Activated CD4-positive, alpha-beta T cell treated with anti-CD3 and anti-CD28 coated beads for 36 hours (primary cell): ENCODE data around the gene AMOTL2. TPM values are rescaled to one million over a fixed set of nuclear protein-coding genes. Genes with fewer than 3 reads are reported as not detected.

Source experiments
- ATAC-seq: fragments of 200-7000 bp; cut with Tn5 transposase; one replicate; pipeline ENCODE4 v1.10.0; 2021; ENCODE audit warnings: mild to moderate bottlenecking, moderate library complexity
- CTCF ChIA-PET: fragments of 350-600 bp; sonication (Branson Sonifier 250); formaldehyde crosslinking; loops from one replicate; lab custom pipeline; 2021; ENCODE audit warnings: antibody characterized with exemption; lab: Charles Lee
- POLR2A ChIA-PET: fragments of 350-600 bp; sonication (Branson Sonifier 250); formaldehyde crosslinking; loops from one replicate; lab custom pipeline; 2021; ENCODE audit warnings: antibody characterized with exemption, inconsistent platforms; lab: Charles Lee
- DNase-seq: peaks from one replicate; pipeline ENCODE4 v3.0.0-alpha.2; 2020
- H3K27ac Mint-ChIP-seq: one replicate; pipeline ENCODE4 v1.8.0; 2021; ENCODE audit warnings: mixed read lengths
- H3K27me3 Mint-ChIP-seq: one replicate; pipeline ENCODE4 v1.8.0; 2021; ENCODE audit warnings: mixed read lengths
- H3K36me3 Mint-ChIP-seq: one replicate; pipeline ENCODE4 v1.8.0; 2021; ENCODE audit warnings: low read depth, mixed read lengths
- H3K4me1 Mint-ChIP-seq: one replicate; pipeline ENCODE4 v1.8.0; 2021; ENCODE audit warnings: mixed read lengths
- H3K4me3 Mint-ChIP-seq: one replicate; pipeline ENCODE4 v1.8.0; 2021; ENCODE audit warnings: mild to moderate bottlenecking, moderate library complexity, mixed read lengths
- H3K9me3 Mint-ChIP-seq: one replicate; pipeline ENCODE4 v1.8.0; 2021; ENCODE audit warnings: low read depth, mixed read lengths
- intact Hi-C, 2 experiments: fragments of 100-400 bp; cut with DNase I in 1 of 2; cut with micrococcal nuclease in 1 of 2; formaldehyde crosslinking; loops; one replicate each; pipeline versions ENCODE4 v1.14.2 to v1.15.1; 2022 to 2024; cut with DNase I, micrococcal nuclease
- total RNA-seq, 2 experiments: library from RNA; stranded (reverse); gene quantifications; one replicate each; pipeline ENCODE4 v1.2.3, GENCODE V29; 2021

AMOTL2 gene
- total RNA-seq, 2 experiments from 2014 or later = 0.32 to 0.42 TPM

DNA sequence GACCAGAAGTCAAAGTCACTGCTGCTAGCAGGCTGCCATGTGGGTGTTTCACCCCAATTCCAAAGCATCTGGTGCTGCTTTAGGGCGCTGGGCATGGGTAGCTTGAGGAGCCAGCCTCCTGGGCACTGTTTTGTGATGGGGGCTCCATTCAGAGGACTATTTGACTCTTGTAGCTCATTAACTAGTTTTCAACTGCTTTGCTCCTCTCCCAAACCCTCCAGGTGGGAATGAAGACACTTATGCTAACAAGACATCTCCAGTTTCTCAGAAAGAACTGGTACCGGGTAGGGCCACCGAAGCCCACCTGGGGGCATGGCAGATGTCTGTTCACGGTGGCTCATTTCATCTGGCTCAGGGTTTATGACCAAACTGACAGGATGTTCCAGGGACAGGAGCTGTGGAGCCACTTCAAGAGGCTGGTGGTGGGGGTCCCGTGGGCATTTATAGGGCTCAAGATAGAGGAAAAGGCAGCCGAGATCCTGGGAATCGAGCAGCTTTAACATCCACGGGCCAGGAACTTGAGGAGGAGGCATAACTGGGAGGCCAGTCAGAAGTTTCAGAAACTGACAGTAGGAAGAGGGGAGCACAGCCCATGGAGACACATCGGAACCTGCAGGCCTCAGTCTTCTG, 17.7 kb downstream of the AMOTL2 start:
- no peaks in the 10 kb centered on the region for H3K36me3 Mint-ChIP-seq
- no peaks in the 10 kb centered on the region for H3K9me3 Mint-ChIP-seq
- CTCF ChIA-PET = interaction anchor here (0.7 to 0.9 kb wide), 2 partner anchors 48 to 70 kb away, joined by 3 read pairs; no protein-coding TSS in a partner anchor
- H3K27me3 Mint-ChIP-seq = no peaks in the 10 kb centered on the region
- peaks cover 2% of the 10 kb centered on the region for H3K4me1 Mint-ChIP-seq
- DNase-seq (no peak), ATAC-seq (no peak)
- POLR2A ChIA-PET = no interaction called here
- H3K4me3 Mint-ChIP-seq = no peak overlapping the region
- intact Hi-C loops = no loop called here
- H3K27ac Mint-ChIP-seq = no peak overlapping the region

DNA sequence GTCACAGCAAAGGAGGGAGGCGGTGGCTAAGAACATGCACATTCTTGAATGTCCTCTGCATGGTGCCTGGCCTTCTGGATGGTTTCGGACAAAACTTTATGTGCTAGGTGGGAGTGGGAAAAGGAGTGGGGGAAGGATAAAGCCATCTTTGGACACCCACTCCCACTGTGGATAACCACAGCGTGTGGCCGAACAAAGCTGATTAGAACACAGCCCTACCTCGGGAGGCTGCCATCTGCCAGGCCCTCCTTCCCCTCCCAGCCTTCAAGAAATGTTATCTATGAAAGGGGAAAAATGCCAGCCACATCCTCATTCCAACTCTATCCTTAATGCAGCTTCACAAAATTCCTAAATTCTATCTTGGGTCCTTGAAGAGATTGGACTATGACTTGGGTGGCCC, 18.8 kb downstream of the AMOTL2 start:
- H3K4me1 Mint-ChIP-seq = peaks cover 2% of the 10 kb centered on the region
- ChIA-PET CTCF (interaction anchor here (0.9 kb wide), 1 partner anchor 46 kb away, joined by 3 read pairs; no protein-coding TSS in a partner anchor), POLR2A (no interaction called here)
- intact Hi-C loops = no loop called here
- no peaks in the 10 kb centered on the region for H3K9me3 Mint-ChIP-seq
- DNase-seq (no peak), ATAC-seq (no peak)
- no peak overlapping the region for H3K27ac Mint-ChIP-seq
- H3K36me3 Mint-ChIP-seq = no peaks in the 10 kb centered on the region
- no peaks in the 10 kb centered on the region for H3K27me3 Mint-ChIP-seq
- H3K4me3 Mint-ChIP-seq = no peak overlapping the region

DNA sequence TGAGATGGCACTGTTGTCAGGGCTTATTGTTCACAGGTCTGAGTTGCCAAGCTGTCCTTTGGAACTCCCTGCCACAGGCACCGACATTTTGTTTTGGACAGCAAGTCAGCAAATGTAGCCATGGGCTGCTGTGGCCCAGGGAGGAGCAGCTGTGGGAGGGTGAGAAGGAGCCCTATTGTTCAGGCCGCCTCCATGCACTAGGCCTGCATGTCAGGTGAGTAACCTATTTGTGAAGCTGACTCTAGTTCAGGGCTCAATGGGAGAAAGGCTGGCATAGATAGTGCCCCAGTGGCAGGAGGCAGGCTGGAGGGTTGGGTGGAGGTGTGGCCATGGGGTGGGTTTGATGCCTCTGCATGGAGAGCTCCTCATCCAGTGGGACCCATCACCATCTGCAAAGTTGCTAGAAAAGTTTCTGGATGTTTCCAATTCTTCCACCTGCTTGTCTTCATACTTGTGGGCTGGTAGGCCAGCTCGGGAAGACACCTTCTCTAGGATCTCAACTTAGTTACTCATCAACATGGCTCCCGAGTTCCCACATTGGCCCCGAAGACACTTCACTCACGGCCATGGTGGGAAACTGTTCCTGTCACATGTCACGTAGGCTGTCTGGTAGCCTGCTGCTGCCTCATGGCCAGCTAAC, 19.5 kb downstream of the AMOTL2 start:
- POLR2A ChIA-PET = no interaction called here
- Mint-ChIP-seq H3K27ac (no peak overlapping the region), H3K4me1 (peaks cover 2% of the 10 kb centered on the region), H3K27me3 (no peaks in the 10 kb centered on the region), H3K4me3 (no peak overlapping the region), H3K9me3 (no peaks in the 10 kb centered on the region), H3K36me3 (no peaks in the 10 kb centered on the region)
- intact Hi-C loops = no loop called here
- DNase-seq = no peak
- CTCF ChIA-PET = no interaction called here
- no peak for ATAC-seq

GRCh38 chr3:134353831-134354611, 20.2 kb downstream of the AMOTL2 start:
- POLR2A ChIA-PET = interaction anchor here (0.5 kb wide), 1 partner anchor 1890 kb away, joined by 4 read pairs; no protein-coding TSS in a partner anchor

GRCh38 chr3:134353171-134353825, 20.9 kb downstream of the AMOTL2 start:
- Mint-ChIP-seq H3K9me3 (no peaks in the 10 kb centered on the region), H3K4me3 (no peak overlapping the region), H3K4me1 (peaks cover 2% of the 10 kb centered on the region), H3K27ac (no peak overlapping the region), H3K27me3 (no peaks in the 10 kb centered on the region), H3K36me3 (no peaks in the 10 kb centered on the region)
- ChIA-PET CTCF (interaction anchor here (0.7 to 1.0 kb wide), 2 partner anchors 11 to 73 kb away, joined by 3 to 5 read pairs; no protein-coding TSS in a partner anchor), POLR2A (no interaction called here)
- no peak for ATAC-seq
- no peak for DNase-seq
- intact Hi-C loops = no loop called here

More at GRCh38 chr3:134353831-134354611, 20.2 kb downstream of the AMOTL2 start:
- H3K27ac Mint-ChIP-seq = no peak overlapping the region
- no peak overlapping the region for H3K4me3 Mint-ChIP-seq
- CTCF ChIA-PET = interaction anchor here (0.7 to 1.0 kb wide), 2 partner anchors 10 to 72 kb away, joined by 3 to 5 read pairs; no protein-coding TSS in a partner anchor
- ATAC-seq (no peak), DNase-seq (no peak)
- intact Hi-C loops = no loop called here
- H3K4me1 Mint-ChIP-seq = peaks cover 2% of the 10 kb centered on the region
- no peaks in the 10 kb centered on the region for H3K9me3 Mint-ChIP-seq
- H3K27me3 Mint-ChIP-seq = no peaks in the 10 kb centered on the region
- no peaks in the 10 kb centered on the region for H3K36me3 Mint-ChIP-seq

DNA sequence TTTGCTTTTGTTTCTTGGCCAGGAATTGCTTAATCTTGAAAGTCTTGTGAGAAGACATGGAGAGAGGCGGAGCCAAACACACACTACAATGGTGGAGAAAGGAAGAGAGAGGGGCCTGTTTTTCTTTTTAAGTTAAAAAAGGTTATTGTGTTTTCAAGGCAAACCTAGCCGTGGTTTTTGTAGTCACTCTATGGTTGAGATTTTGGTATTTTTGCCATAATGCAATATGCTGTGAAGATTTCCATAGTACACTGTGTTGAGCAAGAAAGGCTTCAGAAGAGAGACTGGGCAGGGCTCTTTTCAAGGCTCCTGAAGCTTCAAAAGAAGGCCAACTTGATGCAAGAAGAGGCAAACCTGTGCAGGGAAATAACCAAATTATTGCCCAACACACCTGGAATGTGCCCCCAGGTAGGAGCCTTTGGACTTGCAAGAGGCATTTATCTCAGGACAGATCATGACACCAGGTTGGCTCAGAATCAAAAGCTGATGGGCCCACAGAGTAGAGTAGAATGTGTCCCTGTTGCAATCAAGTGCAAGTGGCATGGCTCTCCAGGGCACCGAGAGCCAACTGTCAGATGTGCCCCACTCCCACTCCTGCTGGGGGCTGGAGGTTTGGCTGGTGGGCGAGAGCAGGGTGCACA, 22.1 kb downstream of the AMOTL2 start:
- Mint-ChIP-seq H3K36me3 (no peaks in the 10 kb centered on the region), H3K27me3 (no peaks in the 10 kb centered on the region), H3K4me3 (no peak overlapping the region), H3K9me3 (peaks cover under 1% of the 10 kb centered on the region), H3K4me1 (peaks cover 2% of the 10 kb centered on the region), H3K27ac (no peak overlapping the region)
- intact Hi-C loops = no loop called here
- ChIA-PET CTCF (no interaction called here), POLR2A (no interaction called here)
- ATAC-seq (no peak), DNase-seq (no peak)

DNA sequence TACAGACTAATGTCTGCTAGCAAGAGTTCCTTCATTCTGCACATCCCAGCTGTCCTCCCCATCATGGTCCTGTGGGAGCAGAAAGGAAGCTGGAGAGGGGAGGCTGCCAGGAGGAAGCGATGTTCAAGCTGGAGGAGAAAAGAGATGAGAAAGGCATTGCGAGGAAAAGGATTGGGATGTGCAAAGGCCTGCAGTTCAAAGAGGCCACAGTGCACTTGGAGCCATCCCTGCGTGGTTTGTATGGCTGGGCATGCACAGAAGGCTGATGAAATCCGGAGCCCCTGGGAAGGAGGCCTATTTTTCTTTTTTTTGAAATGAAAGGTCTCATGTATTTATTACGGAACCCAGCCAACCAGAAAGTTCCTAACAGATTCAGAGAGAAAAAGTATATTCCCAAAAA, 22.8 kb downstream of the AMOTL2 start:
- POLR2A ChIA-PET = no interaction called here
- H3K4me3 Mint-ChIP-seq = no peak overlapping the region
- DNase-seq (no peak), ATAC-seq (no peak)
- no peaks in the 10 kb centered on the region for H3K36me3 Mint-ChIP-seq
- peaks cover 8% of the 10 kb centered on the region for H3K9me3 Mint-ChIP-seq
- CTCF ChIA-PET = no interaction called here
- peaks cover 2% of the 10 kb centered on the region for H3K4me1 Mint-ChIP-seq
- H3K27me3 Mint-ChIP-seq = no peaks in the 10 kb centered on the region
- intact Hi-C loops = no loop called here
- H3K27ac Mint-ChIP-seq = no peak overlapping the region

- ChIA-PET POLR2A (no interaction called here), CTCF (interaction anchor here (0.9 kb wide), 1 partner anchor 12 kb away, joined by 5 read pairs; no protein-coding TSS in a partner anchor)
- intact Hi-C loops = no loop called here
- Mint-ChIP-seq H3K27me3 (no peaks in the 10 kb centered on the region), H3K4me1 (peaks cover 2% of the 10 kb centered on the region), H3K4me3 (no peak overlapping the region), H3K27ac (no peak overlapping the region), H3K9me3 (peaks cover 8% of the 10 kb centered on the region), H3K36me3 (no peaks in the 10 kb centered on the region)
- DNase-seq = no peak
- no peak for ATAC-seq
These were observed 23.4 kb downstream of the AMOTL2 start for GRCh38 chr3:134350861-134351311.

DNA sequence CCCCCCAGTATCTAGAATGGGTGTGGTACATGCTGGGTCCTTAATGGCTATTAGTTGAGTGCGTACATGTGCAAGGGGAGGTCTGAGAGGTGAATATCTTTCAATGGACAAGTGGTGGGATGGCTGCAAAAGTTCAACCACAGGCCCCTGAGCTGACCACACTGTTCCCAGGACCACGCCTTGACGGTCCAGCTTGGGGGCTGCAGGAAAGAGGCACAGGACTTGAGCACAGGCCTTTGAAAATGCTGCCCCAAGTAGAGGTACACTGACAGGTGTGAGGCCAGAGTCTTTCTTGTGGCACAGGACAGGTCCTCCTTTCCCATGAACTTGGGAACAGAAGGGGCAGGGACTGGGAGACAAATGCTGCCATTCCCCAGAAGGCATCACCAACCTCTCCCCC, 24.0 kb downstream of the AMOTL2 start:
- H3K27ac Mint-ChIP-seq = no peak overlapping the region
- DNase-seq = no peak
- no peak overlapping the region for H3K4me3 Mint-ChIP-seq
- no peak for ATAC-seq
- POLR2A ChIA-PET = no interaction called here
- peaks cover 8% of the 10 kb centered on the region for H3K9me3 Mint-ChIP-seq
- no peaks in the 10 kb centered on the region for H3K27me3 Mint-ChIP-seq
- intact Hi-C loops = no loop called here
- H3K4me1 Mint-ChIP-seq = peaks cover 2% of the 10 kb centered on the region
- H3K36me3 Mint-ChIP-seq = no peaks in the 10 kb centered on the region
- CTCF ChIA-PET = interaction anchor here (0.9 kb wide), 1 partner anchor 12 kb away, joined by 5 read pairs; no protein-coding TSS in a partner anchor

- no peak overlapping the region for H3K27ac Mint-ChIP-seq
These were observed 25.7 kb downstream of the AMOTL2 start for GRCh38 chr3:134348524-134348923.

More at GRCh38 chr3:134348524-134348923, 25.7 kb downstream of the AMOTL2 start:
- DNase-seq = no peak
- POLR2A ChIA-PET = no interaction called here
- CTCF ChIA-PET = interaction anchor here (1.5 kb wide), 1 partner anchor 138 kb away, joined by 3 read pairs; no protein-coding TSS in a partner anchor
- Mint-ChIP-seq H3K4me3 (no peak overlapping the region), H3K4me1 (peaks cover 2% of the 10 kb centered on the region), H3K27me3 (no peaks in the 10 kb centered on the region), H3K36me3 (no peaks in the 10 kb centered on the region), H3K9me3 (peaks cover 8% of the 10 kb centered on the region)
- intact Hi-C loops = no loop called here
- ATAC-seq = no peak
